Skeletal muscle satellite cell (primary cell): ENCODE measurements around the gene NTNG2.

Experiments used
- H3K27me3 ChIP-seq: 2 replicates; pipeline ENCODE4 v1.7.0; 2013; ENCODE audit warnings: low read length; ENCODE audit not compliant: control insufficient read depth, insufficient read depth
- H3K36me3 ChIP-seq: 2 replicates; pipeline ENCODE4 v1.7.0; 2013; ENCODE audit warnings: mild to moderate bottlenecking, control low read depth, low read length; ENCODE audit not compliant: insufficient read depth
- H3K4me1 ChIP-seq: 2 replicates; pipeline ENCODE4 v1.7.0; 2013; ENCODE audit warnings: low read length; ENCODE audit not compliant: control insufficient read depth, insufficient read depth
- H3K4me2 ChIP-seq: 2 replicates; pipeline ENCODE4 v1.7.0; 2013; ENCODE audit warnings: mild to moderate bottlenecking, low read length
- H3K4me3 ChIP-seq: 2 replicates; pipeline ENCODE4 v1.7.0; 2013; ENCODE audit warnings: low read length
- H3K9ac ChIP-seq: 2 replicates; pipeline ENCODE4 v1.7.0; 2013; ENCODE audit warnings: mild to moderate bottlenecking, low read depth, low read length, moderate library complexity
- H3K9me3 ChIP-seq: replicated peaks from 2 replicates; pipeline ENCODE4 v1.7.0; 2013; ENCODE audit warnings: mild to moderate bottlenecking, control low read depth, low read length

NTNG2 gene

DNA sequence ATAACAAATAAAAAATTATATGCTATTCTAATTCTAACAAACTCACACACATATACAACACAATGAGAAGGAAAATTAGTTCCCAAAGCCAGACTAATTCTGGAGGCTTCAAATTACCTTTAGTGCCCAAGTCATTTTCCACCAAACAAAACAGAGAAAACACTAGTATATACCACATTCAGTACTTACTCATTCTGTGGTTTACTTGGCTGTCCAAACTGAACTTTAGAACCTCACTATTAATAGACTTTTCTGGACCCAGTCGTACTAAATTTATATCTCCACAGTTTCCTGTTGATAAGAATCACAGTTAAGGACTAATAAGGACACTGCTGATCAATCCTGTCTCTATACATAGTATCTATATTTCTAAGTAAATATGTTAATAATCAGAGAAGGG, 126.5 kb downstream of the NTNG2 start:
- peaks cover 16% of the 10 kb centered on the region for H3K4me1 ChIP-seq
- no peak overlapping the region for H3K4me3 ChIP-seq
- peaks cover 41% of the 10 kb centered on the region for H3K36me3 ChIP-seq
- peak overlapping the region; percentile 26 for H3K4me2 ChIP-seq
- H3K9me3 ChIP-seq: no peaks in the 10 kb centered on the region
- no peaks in the 10 kb centered on the region for H3K27me3 ChIP-seq
- no peak overlapping the region for H3K9ac ChIP-seq

GRCh38 chr9:132288966-132289365, 127.1 kb downstream of the NTNG2 start:
- peaks cover 37% of the 10 kb centered on the region for H3K36me3 ChIP-seq

GRCh38 chr9:132293145-132293721, 131.4 kb downstream of the NTNG2 start:
- Histone ChIP-seq H3K4me2 (no peak overlapping the region), H3K27me3 (no peaks in the 10 kb centered on the region), H3K36me3 (peaks cover 54% of the 10 kb centered on the region), H3K9ac (no peak overlapping the region), H3K9me3 (no peaks in the 10 kb centered on the region), H3K4me3 (no peak overlapping the region), H3K4me1 (peaks cover 10% of the 10 kb centered on the region)

More at GRCh38 chr9:132288966-132289365, 127.1 kb downstream of the NTNG2 start:
- peaks cover 16% of the 10 kb centered on the region for H3K4me1 ChIP-seq
- H3K4me3 ChIP-seq: no peak overlapping the region
- no peak overlapping the region for H3K4me2 ChIP-seq
- H3K9ac ChIP-seq: no peak overlapping the region
- H3K27me3 ChIP-seq: no peaks in the 10 kb centered on the region
- H3K9me3 ChIP-seq: no peaks in the 10 kb centered on the region
